ENCODE measurements around the gene DEPDC4.

DNA sequence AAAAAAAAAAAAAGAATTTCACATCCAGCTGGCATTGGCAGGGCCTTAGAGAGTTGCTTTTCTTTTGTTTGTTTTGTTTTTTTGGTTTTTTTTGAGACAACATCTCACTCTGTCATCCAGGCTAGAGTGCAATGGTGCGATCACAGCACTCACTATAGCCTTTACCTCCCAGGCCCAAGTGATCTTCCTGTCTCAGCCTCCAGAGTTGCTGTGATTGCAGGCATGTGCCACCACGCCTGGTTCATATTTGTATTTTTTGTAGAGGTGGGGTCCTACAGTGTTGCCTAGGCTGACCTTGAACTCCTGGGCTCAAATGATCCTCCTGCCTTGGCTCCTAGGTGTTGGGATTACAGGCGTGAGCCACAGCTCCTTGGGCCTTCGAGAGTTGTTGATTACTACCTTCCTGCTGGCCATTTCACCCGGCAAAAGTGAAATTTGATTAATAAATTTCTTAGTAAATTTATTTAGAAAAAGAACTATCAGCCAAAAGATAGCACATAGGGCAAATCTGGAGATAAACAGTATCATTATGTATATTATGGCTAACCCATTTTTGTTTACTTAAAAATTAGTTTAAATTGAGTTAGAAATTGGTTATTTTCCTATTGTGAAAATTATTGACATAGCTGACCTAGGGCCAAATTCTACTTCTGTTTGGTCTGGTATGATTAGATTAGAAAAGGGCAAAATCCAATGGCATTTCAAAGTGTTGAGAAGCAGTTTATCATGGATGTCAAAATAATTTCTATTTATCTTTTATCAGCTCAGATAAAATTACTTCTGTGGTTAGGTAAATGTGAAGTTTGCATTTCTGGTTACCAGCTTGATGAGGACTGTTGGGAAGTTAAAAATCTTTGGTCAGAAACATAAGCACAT is 53.6 kb downstream of the DEPDC4 start:
- TF ChIP-seq, protein P1, sequence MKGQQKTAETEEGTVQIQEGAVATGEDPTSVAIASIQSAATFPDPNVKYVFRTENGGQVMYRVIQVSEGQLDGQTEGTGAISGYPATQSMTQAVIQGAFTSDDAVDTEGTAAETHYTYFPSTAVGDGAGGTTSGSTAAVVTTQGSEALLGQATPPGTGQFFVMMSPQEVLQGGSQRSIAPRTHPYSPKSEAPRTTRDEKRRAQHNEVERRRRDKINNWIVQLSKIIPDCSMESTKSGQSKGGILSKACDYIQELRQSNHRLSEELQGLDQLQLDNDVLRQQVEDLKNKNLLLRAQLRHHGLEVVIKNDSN (IDR thresholded peaks at IDR 0.05) = no peak
- TF ChIP-seq REST (IDR thresholded peaks at IDR 0.05; ENCODE audit: low read depth) (no peak), EP300 (IDR thresholded peaks at IDR 0.05; ENCODE audit: borderline replicate concordance) (no peak), YY1 (IDR thresholded peaks at IDR 0.05; ENCODE audit: low read depth) (no peak), EGR1 (IDR thresholded peaks at IDR 0.05) (no peak), RAD21 (IDR thresholded peaks at IDR 0.05; ENCODE audit: low read depth) (no peak), TCF12 (IDR thresholded peaks at IDR 0.05; ENCODE audit: low read depth) (no peak), MAX (IDR thresholded peaks at IDR 0.05) (no peak), CEBPB (IDR thresholded peaks at IDR 0.05) (no peak), FOXM1 (IDR thresholded peaks at IDR 0.05; ENCODE audit: borderline replicate concordance, low read depth) (no peak)
